Upper lobe of right lung (tissue), 1 donor: ENCODE data around the gene LARP6. TPM values are rescaled to one million over a fixed set of nuclear protein-coding genes. Genes with fewer than 3 reads are reported as not detected.

Experiments
- ATAC-seq: fragments of 200-7000 bp; cut with Tn5 transposase; one replicate; pipeline ENCODE4 v1.9.1; 2020; ENCODE audit warnings: mild to moderate bottlenecking, moderate library complexity
- DNase-seq: peaks from one replicate; pipeline ENCODE4 v3.0.0-alpha.2; 2020
- H3K27ac ChIP-seq: fragments of 200-600 bp; one replicate; pipeline ENCODE4 v1.8.0; 2022
- H3K27me3 ChIP-seq: fragments of 200-600 bp; one replicate; pipeline ENCODE4 v1.8.0; 2022; ENCODE audit warnings: mild to moderate bottlenecking
- H3K36me3 ChIP-seq: fragments of 200-600 bp; one replicate; pipeline ENCODE4 v1.8.0; 2022
- H3K4me1 ChIP-seq: fragments of 200-600 bp; one replicate; pipeline ENCODE4 v1.8.0; 2022
- H3K4me3 ChIP-seq: fragments of 200-600 bp; one replicate; pipeline ENCODE4 v1.8.0; 2022; ENCODE audit warnings: mild to moderate bottlenecking
- H3K9me3 ChIP-seq: fragments of 200-600 bp; one replicate; pipeline ENCODE4 v1.8.0; 2022
- intact Hi-C: fragments of 100-400 bp; cut with DNase I; formaldehyde crosslinking; loops from one replicate; pipeline ENCODE4 v1.11.0; 2022
- total RNA-seq: library from RNA; stranded (reverse); fragmentation: NEBNext Ultra II Directional; extraction: Animal tissue kit (Norgen Biotek cat#: 25700); gene quantifications from one replicate; pipeline ENCODE4 v1.2.1, GENCODE V29; 2021
- TF ChIP-seq, protein P1 (sequence below): fragments of 200-600 bp; IDR thresholded peaks from one replicate; pipeline ENCODE4 v1.8.0; 2022; ENCODE audit warnings: antibody characterized with exemption
- donor health status: DM: no; HTN: yes; CAD: no; lungs with severe emphysema.

Gene LARP6
- total RNA-seq, 1 donor from 2014 or later: 6.2 TPM

DNA sequence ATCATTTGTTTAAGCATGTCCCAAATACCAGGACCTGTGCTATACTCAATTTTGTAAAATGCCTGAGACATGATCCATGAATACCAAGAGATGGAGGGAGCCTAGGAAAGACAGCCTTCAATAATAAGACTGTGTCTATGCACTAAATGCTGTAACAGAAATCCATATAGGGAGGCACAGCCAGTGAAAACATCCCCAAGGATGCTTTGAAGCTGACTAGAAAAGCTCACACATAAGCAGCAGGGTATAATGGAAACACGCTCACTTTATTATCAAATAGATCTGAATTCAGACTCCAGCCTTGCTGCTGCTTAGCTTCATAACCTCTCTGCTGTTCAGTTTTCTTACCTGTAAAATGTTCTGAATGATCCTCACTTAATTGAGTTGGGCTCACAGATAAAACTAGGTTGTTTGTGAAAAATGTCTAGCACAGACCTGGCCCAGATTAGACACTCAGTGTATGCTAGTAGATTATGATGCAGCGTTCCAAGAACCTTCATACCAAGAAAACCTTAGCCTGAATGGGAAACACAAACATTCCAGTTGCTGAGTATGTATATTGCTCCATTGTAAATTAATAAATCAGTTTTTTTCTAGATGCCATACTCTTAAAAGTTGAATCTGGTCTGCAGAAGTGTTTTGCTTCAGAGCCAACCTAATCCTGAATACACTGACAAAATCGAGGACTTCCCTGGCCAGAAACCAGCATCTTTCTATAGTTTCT, 3.8 kb upstream of the LARP6 start:
- Histone ChIP-seq H3K4me1 (peaks cover 17% of the 10 kb centered on the region), H3K36me3 (no peaks in the 10 kb centered on the region), H3K27ac (peak overlapping the region; percentile 37), H3K4me3 (no peak overlapping the region), H3K9me3 (no peaks in the 10 kb centered on the region), H3K27me3 (peaks cover 19% of the 10 kb centered on the region)
- TF ChIP-seq, protein P1, sequence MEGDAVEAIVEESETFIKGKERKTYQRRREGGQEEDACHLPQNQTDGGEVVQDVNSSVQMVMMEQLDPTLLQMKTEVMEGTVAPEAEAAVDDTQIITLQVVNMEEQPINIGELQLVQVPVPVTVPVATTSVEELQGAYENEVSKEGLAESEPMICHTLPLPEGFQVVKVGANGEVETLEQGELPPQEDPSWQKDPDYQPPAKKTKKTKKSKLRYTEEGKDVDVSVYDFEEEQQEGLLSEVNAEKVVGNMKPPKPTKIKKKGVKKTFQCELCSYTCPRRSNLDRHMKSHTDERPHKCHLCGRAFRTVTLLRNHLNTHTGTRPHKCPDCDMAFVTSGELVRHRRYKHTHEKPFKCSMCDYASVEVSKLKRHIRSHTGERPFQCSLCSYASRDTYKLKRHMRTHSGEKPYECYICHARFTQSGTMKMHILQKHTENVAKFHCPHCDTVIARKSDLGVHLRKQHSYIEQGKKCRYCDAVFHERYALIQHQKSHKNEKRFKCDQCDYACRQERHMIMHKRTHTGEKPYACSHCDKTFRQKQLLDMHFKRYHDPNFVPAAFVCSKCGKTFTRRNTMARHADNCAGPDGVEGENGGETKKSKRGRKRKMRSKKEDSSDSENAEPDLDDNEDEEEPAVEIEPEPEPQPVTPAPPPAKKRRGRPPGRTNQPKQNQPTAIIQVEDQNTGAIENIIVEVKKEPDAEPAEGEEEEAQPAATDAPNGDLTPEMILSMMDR: no peak
- ATAC-seq: no peak
- no peak for DNase-seq
- intact Hi-C loops: no loop called here

DNA sequence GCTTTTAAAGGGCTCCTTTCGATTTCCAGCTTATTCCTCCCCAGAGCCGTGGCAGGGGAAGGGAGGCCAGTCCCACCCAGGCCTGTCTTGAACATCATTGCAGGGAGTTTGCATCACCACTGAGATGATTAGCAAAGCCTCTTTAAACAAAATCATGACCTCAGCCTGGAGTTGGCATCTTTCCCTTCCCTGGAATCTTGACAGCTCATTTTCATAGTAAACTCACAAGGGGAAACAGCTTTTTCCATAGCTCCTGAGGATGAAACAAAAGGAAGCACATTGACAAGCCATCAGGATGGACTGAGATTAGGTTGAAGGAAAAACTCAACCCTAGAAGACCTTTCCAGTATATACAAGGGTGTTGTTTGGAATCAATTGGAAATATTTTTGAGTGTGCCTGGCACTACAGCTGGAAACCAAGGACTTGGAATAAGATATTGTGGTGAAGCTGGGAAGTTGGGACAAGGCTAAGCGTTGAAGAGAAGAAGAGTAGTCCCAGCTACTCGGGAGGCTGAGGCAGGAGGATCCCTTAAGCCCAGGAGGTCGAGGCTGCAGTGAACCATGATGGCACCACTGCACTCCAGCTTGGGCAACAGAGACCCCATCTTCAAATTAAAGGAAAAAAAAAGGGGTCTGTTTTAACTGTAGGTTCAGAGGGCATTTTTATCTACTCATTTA, 3.1 kb upstream of the LARP6 start:
- ATAC-seq: peak; percentile 62
- TF ChIP-seq, protein P1: no peak
- H3K4me3 ChIP-seq: no peak overlapping the region
- DNase-seq: no peak
- intact Hi-C loops: no loop called here
- H3K27ac ChIP-seq: peak overlapping the region; percentile 58
- H3K36me3 ChIP-seq: no peaks in the 10 kb centered on the region
- no peaks in the 10 kb centered on the region for H3K9me3 ChIP-seq
- peaks cover 19% of the 10 kb centered on the region for H3K27me3 ChIP-seq
- H3K4me1 ChIP-seq: peaks cover 17% of the 10 kb centered on the region

DNA sequence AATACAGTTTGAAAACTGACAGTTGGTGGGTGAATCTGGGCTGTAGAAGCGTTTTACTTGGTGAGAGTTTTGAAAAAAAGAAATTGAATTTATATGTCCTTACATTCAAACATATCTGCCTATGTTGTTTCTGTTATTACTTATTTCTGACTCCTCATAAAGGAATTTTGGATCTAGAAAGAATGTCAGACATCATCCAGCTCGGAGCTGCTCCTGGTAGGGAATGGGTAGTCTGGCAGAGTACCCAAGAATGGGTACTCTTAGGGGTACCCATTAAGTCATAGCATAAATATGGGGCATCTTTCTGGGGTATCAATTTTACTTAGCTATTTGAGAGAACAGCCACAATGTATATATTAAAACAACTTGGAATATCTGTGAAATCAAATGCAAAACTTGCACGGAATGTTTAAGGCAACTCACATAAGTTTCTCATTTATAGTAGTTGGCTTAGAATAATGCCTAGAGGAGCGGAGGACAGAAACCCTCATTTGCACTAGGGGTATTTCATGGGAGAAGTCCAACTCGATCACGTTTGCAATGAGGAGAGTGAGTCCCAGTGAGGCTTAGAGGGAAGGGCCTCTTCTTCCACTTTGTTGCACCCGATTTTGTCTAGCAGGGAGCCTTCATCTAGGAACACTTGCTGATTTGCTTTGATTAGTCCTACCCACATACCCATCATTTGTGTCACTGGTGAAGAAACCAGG, 2.4 kb upstream of the LARP6 start:
- Histone ChIP-seq H3K36me3 (no peaks in the 10 kb centered on the region), H3K9me3 (no peaks in the 10 kb centered on the region), H3K4me3 (no peak overlapping the region), H3K4me1 (peaks cover 17% of the 10 kb centered on the region), H3K27ac (peak overlapping the region; percentile 58), H3K27me3 (peaks cover 19% of the 10 kb centered on the region)
- TF ChIP-seq, protein P1: no peak
- intact Hi-C loops: no loop called here
- ATAC-seq: no peak
- DNase-seq: no peak

DNA sequence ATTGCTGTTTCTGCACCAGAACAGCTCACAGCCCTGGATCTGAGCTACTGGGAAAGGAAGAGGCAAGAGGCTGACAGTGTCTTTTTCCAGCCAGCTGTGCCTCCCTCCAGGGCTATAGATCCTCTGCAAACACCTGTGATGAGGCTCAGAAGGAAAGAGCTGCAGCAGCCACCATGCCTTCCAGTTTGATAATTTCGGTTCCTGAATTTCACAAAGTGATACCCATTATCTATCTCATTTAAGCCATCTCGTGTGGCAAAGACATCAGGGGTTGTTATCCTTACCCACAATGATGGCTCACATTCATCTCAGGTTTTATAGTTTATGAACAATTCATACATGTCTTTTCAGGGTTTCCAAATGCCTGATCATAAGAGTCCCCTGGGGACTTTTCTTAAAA, 1.8 kb upstream of the LARP6 start:
- TF ChIP-seq, protein P1: no peak
- Histone ChIP-seq H3K4me1 (peaks cover 17% of the 10 kb centered on the region), H3K27me3 (peaks cover 19% of the 10 kb centered on the region), H3K9me3 (no peaks in the 10 kb centered on the region), H3K36me3 (no peaks in the 10 kb centered on the region), H3K4me3 (no peak overlapping the region), H3K27ac (peak overlapping the region; percentile 58)
- ATAC-seq: no peak
- DNase-seq: no peak
- intact Hi-C loops: no loop called here

DNA sequence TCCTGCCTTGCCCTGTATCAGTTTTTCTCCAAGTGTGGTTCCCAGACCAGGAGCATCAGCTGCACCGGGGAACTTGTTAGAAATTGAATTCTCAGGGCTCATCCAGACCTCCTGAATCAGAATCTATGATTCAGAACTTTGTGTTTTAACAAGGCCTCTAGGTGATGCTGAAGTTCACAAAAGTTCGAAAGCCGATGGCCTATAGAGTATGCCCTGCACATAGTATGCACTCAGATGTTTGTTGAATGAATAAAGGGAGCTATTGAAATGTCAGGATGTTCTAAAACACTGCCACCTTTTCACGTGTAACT, 664 bp upstream of the LARP6 start:
- peaks cover 19% of the 10 kb centered on the region for H3K27me3 ChIP-seq
- peak overlapping the region; percentile 81 for H3K27ac ChIP-seq
- no peaks in the 10 kb centered on the region for H3K9me3 ChIP-seq
- ATAC-seq (no peak), DNase-seq (no peak)
- TF ChIP-seq, protein P1: no peak
- intact Hi-C loops: no loop called here
- peak overlapping the region; percentile 60 for H3K4me3 ChIP-seq
- no peaks in the 10 kb centered on the region for H3K36me3 ChIP-seq
- H3K4me1 ChIP-seq: peaks cover 17% of the 10 kb centered on the region
